COR-L47 (cell line): ENCODE data around the gene PRR12.

ENCODE experiments used
- DNase-seq: peaks from one replicate; lab custom pipeline; 2025; lab: John Stamatoyannopoulos, UW

Gene PRR12

GRCh38 chr19:49666120-49666444 lies 75.1 kb downstream of the PRR12 start:
- DNase-seq = no peak

GRCh38 chr19:49667473-49667872 lies 76.5 kb downstream of the PRR12 start:
- no peak for DNase-seq

GRCh38 chr19:49669516-49669915 lies 78.5 kb downstream of the PRR12 start:
- DNase-seq = no peak

- peak; percentile 82 for DNase-seq
These were observed 81.3 kb downstream of the PRR12 start for GRCh38 chr19:49672131-49672919.
